NCI-H187 treated with DMSO at 0.1 percent for 48 hours (cell line): ENCODE results near the gene SEMG2.

ENCODE experiments used
- DNase-seq: peaks from one replicate; lab custom pipeline; 2025; lab: John Stamatoyannopoulos, UW

The SEMG2 gene

GRCh38 chr20:45230631-45231030 is 9.5 kb downstream of the SEMG2 start:
- no peak for DNase-seq

- DNase-seq = no peak
Observed at GRCh38 chr20:45235995-45236394, 14.8 kb downstream of the SEMG2 start.

- no peak for DNase-seq
Observed at GRCh38 chr20:45238139-45238538, 17.0 kb downstream of the SEMG2 start.

- DNase-seq = no peak
Observed at GRCh38 chr20:45246109-45246508, 24.9 kb downstream of the SEMG2 start.

GRCh38 chr20:45247865-45248264 is 26.7 kb downstream of the SEMG2 start:
- DNase-seq = no peak

- no peak for DNase-seq
Observed at GRCh38 chr20:45248609-45249008, 27.4 kb downstream of the SEMG2 start.

- DNase-seq = no peak
Observed at GRCh38 chr20:45251884-45252560, 30.8 kb downstream of the SEMG2 start.

GRCh38 chr20:45253261-45253660 is 32.1 kb downstream of the SEMG2 start:
- DNase-seq = no peak

GRCh38 chr20:45254383-45255262 is 33.5 kb downstream of the SEMG2 start, which contains the start of gene SLPI:
Gene SLPI (minus strand): TSS chr20:45254564. CDS start chr20:45254543, 21 bp downstream.
- no peak for DNase-seq

- no peak for DNase-seq
Observed at GRCh38 chr20:45257161-45257560, 36.0 kb downstream of the SEMG2 start.

GRCh38 chr20:45257711-45258110 is 36.5 kb downstream of the SEMG2 start:
- no peak for DNase-seq

GRCh38 chr20:45258259-45258658 is 37.1 kb downstream of the SEMG2 start:
- no peak for DNase-seq

GRCh38 chr20:45258664-45259063 is 37.5 kb downstream of the SEMG2 start:
- no peak for DNase-seq

GRCh38 chr20:45263556-45264266 is 42.5 kb downstream of the SEMG2 start:
- DNase-seq = no peak

GRCh38 chr20:45266977-45267376 is 45.8 kb downstream of the SEMG2 start:
- DNase-seq = no peak

- no peak for DNase-seq
Observed at GRCh38 chr20:45268531-45268930, 47.4 kb downstream of the SEMG2 start.

GRCh38 chr20:45269056-45269455 is 47.9 kb downstream of the SEMG2 start:
- no peak for DNase-seq

- DNase-seq = no peak
Observed at GRCh38 chr20:45269754-45270270, 48.6 kb downstream of the SEMG2 start.
